IMR-90 (cell line): ENCODE measurements around the gene RIMS4. TPM values are rescaled to one million over a fixed set of nuclear protein-coding genes. Genes with fewer than 3 reads are reported as not detected.

ENCODE experiments used
- ATAC-seq: fragments of 200-7000 bp; cut with Tn5 transposase; 2 replicates; pipeline ENCODE4 v1.9.1; 2020; ENCODE audit warnings: low read depth, mild to moderate bottlenecking, moderate library complexity
- BruUV-seq: library from RNA; stranded (reverse); fragments of 400-500 nt; replicated peaks from 2 replicates; lab custom pipeline; 2021; lab: Mats Ljungman, UMichigan
- CTCF ChIA-PET: fragments of 300-600 bp; formaldehyde crosslinking; extraction: SDS; loops from one replicate; lab custom pipeline; 2021; ENCODE audit warnings: antibody characterized with exemption; lab: Yijun Ruan, JAX
- POLR2A ChIA-PET: fragments of 300-600 bp; sonication (Branson Sonifier 250); formaldehyde crosslinking; loops from one replicate; lab custom pipeline; 2022; ENCODE audit warnings: antibody characterized with exemption; ENCODE audit not compliant: unreplicated experiment; lab: Charles Lee
- DNase-seq: peaks from one replicate; pipeline ENCODE4 v3.0.0; 2013
- H2AFZ ChIP-seq: replicated peaks from 2 replicates; pipeline ENCODE3; 2013; ENCODE audit warnings: low read length, mild to moderate bottlenecking; ENCODE audit not compliant: poor library complexity
- H2AK5ac ChIP-seq: 2 replicates; pipeline ENCODE4 v1.6.1; 2013; ENCODE audit warnings: low read depth, low read length, inconsistent platforms
- H2AK9ac ChIP-seq: replicated peaks from 2 replicates; pipeline ENCODE3; 2013; ENCODE audit warnings: mild to moderate bottlenecking, low read depth, low read length, moderate library complexity; ENCODE audit not compliant: poor library complexity
- H2BK120ac ChIP-seq: 2 replicates; pipeline ENCODE4 v1.6.1; 2013; ENCODE audit warnings: low read depth, low read length, inconsistent platforms
- H2BK15ac ChIP-seq: 3 replicates; pipeline ENCODE4 v1.6.1; 2013; ENCODE audit warnings: low read depth, low read length, inconsistent platforms
- H2BK20ac ChIP-seq: 2 replicates; pipeline ENCODE4 v1.6.1; 2013; ENCODE audit warnings: low read depth, mild to moderate bottlenecking, inconsistent platforms, low read length, moderate library complexity
- H2BK5ac ChIP-seq: 2 replicates; pipeline ENCODE4 v1.6.1; 2013; ENCODE audit warnings: mild to moderate bottlenecking, low read depth, low read length, inconsistent platforms; ENCODE audit not compliant: poor library complexity, severe bottlenecking
- H3K14ac ChIP-seq: replicated peaks from 2 replicates; pipeline ENCODE4 v1.6.1; 2013; ENCODE audit warnings: low read depth, low read length, inconsistent platforms
- H3K18ac ChIP-seq: 2 replicates; pipeline ENCODE4 v1.6.1; 2013; ENCODE audit warnings: low read depth, low read length, control low read depth
- H3K23ac ChIP-seq: 2 replicates; pipeline ENCODE4 v1.6.1; 2013; ENCODE audit warnings: low read depth, low read length, inconsistent platforms
- H3K27ac ChIP-seq: 2 replicates; pipeline ENCODE4 v1.5.1; 2013; ENCODE audit warnings: mild to moderate bottlenecking, control low read depth, low read length; ENCODE audit not compliant: insufficient read depth
- H3K27me3 ChIP-seq: 2 replicates; pipeline ENCODE4 v1.6.1; 2013; ENCODE audit warnings: low read length; ENCODE audit not compliant: control insufficient read depth, insufficient read depth
- H3K36me3 ChIP-seq: 2 replicates; pipeline ENCODE4 v1.6.1; 2013; ENCODE audit warnings: low read length, mixed read lengths; ENCODE audit not compliant: control insufficient read depth, insufficient read depth
- H3K4ac ChIP-seq: 2 replicates; pipeline ENCODE4 v1.6.1; 2013; ENCODE audit warnings: low read depth, low read length, inconsistent platforms
- H3K4me1 ChIP-seq: 2 replicates; pipeline ENCODE4 v1.6.1; 2013; ENCODE audit warnings: low read length, mixed read lengths; ENCODE audit not compliant: control insufficient read depth, insufficient read depth
- H3K4me2 ChIP-seq: 2 replicates; pipeline ENCODE4 v1.6.1; 2013; ENCODE audit warnings: low read depth, mild to moderate bottlenecking, control low read depth, low read length, moderate library complexity
- H3K4me3 ChIP-seq: 2 replicates; pipeline ENCODE4 v1.5.1; 2013; ENCODE audit warnings: low read depth, mild to moderate bottlenecking, control low read depth, low read length, moderate library complexity; ENCODE audit not compliant: insufficient read depth
- H3K56ac ChIP-seq: 2 replicates; pipeline ENCODE4 v1.6.1; 2013; ENCODE audit warnings: low read length, inconsistent platforms; ENCODE audit not compliant: insufficient read depth; ENCODE audit errors: extremely low read depth
- H3K79me1 ChIP-seq, 2 experiments: 2 replicates each; pipeline ENCODE4 v1.6.1; 2013; ENCODE audit warnings: low read length in 2 of 2, inconsistent platforms in 1 of 2, low read depth in 1 of 2
- H3K9ac ChIP-seq: 2 replicates; pipeline ENCODE4 v1.6.1; 2013; ENCODE audit warnings: low read depth, low read length, control low read depth
- H3K9me1 ChIP-seq: 2 replicates; pipeline ENCODE4 v1.6.1; 2013; ENCODE audit warnings: low read length, inconsistent platforms; ENCODE audit not compliant: insufficient read depth
- H3K9me3 ChIP-seq: 2 replicates; pipeline ENCODE4 v1.6.1; 2013; ENCODE audit warnings: low read length; ENCODE audit not compliant: control insufficient read depth, insufficient read depth
- H4K20me1 ChIP-seq: 2 replicates; pipeline ENCODE4 v1.6.1; 2013; ENCODE audit warnings: low read length, inconsistent platforms; ENCODE audit not compliant: insufficient read depth
- H4K5ac ChIP-seq: 2 replicates; pipeline ENCODE4 v1.6.1; 2013; ENCODE audit warnings: mild to moderate bottlenecking, low read depth, low read length, control low read depth
- H4K8ac ChIP-seq, 2 experiments: 2 replicates each; pipeline ENCODE4 v1.6.1; 2013; ENCODE audit warnings: low read depth in 2 of 2, low read length in 2 of 2, control low read depth in 1 of 2, inconsistent platforms in 1 of 2
- H4K91ac ChIP-seq: 2 replicates; pipeline ENCODE4 v1.6.1; 2013; ENCODE audit warnings: low read depth, low read length, inconsistent platforms; ENCODE audit not compliant: insufficient read depth
- CEBPB ChIP-seq: IDR thresholded peaks from 2 replicates; pipeline ENCODE4 v1.6.1; 2012; ENCODE audit warnings: low read depth, low read length, improper control_type of control experiment
- RFX5 ChIP-seq: IDR thresholded peaks from 2 replicates; pipeline ENCODE4 v1.8.0; 2012; ENCODE audit warnings: low read depth, mild to moderate bottlenecking, low read length, moderate library complexity
- SMC3 ChIP-seq: fragments of 150-350 bp; IDR thresholded peaks from 2 replicates; pipeline ENCODE4 v1.6.1; 2016; ENCODE audit warnings: low read depth, mild to moderate bottlenecking, antibody characterized with exemption, low read length, moderate library complexity
- WGBS, 2 experiments: methylation state at CpG; one replicate each; pipeline versions ENCODE4 v1.1.5 to v1.1.7; 2013; ENCODE audit warnings: missing lambda C conversion rate in 2 of 2; ENCODE audit not compliant: insufficient read length in 1 of 2; ENCODE audit errors: extremely low coverage in 2 of 2; 5-methylcytosine and 5-hydroxymethylcytosine counted together
- dilution Hi-C: fragments of 300-500 bp; cut with HindIII; formaldehyde crosslinking; loops from one replicate; pipeline ENCODE4 v1.14.3; 2018; ENCODE audit warnings: low sequenced_read_pairs; ENCODE audit not compliant: unreplicated experiment
- in situ Hi-C: fragments of 300-500 bp; cut with MboI; formaldehyde crosslinking; loops from 3 replicates; pipeline ENCODE4 v1.14.3; 2019; ENCODE audit warnings: low sequenced_read_pairs, inconsistent platforms, mixed read lengths
- intact Hi-C: fragments of 100-400 bp; cut with micrococcal nuclease; formaldehyde crosslinking; loops from 2 replicates; pipeline ENCODE4 v1.10.0; 2022
- polyA plus RNA-seq, 3 experiments: library from polyadenylated mRNA; depleted of rRNA; stranded (reverse); fragments of >200 nt; gene quantifications; 2 replicates each; pipeline ENCODE4 v1.2.3, GENCODE V29; 2012; ENCODE audit warnings: low replicate concordance in 1 of 3
- total RNA-seq: library from RNA; depleted of rRNA; stranded (reverse); fragments of >200 nt; gene quantifications from 2 replicates; pipeline ENCODE4 v1.2.3, GENCODE V29; 2012
- TF ChIP-seq, protein P1 (sequence below): fragments of 150-350 bp; IDR thresholded peaks from 2 replicates; pipeline ENCODE4 v1.6.1; 2016; ENCODE audit warnings: low read depth, mild to moderate bottlenecking, low read length, moderate library complexity, borderline replicate concordance
- TF ChIP-seq, protein P2 (sequence below): fragments of 150-350 bp; IDR thresholded peaks from 2 replicates; pipeline ENCODE4 v1.6.1; 2017; ENCODE audit warnings: mild to moderate bottlenecking, antibody characterized with exemption, low read length, low read depth

RIMS4 gene
- total and polyA plus RNA-seq, 2 of the 4 experiments (the other 2 are of a cell fraction) = not detected

GRCh38 chr20:44788706-44789456 is 21.5 kb downstream of the RIMS4 start:
- Histone ChIP-seq H3K14ac (no peak overlapping the region), H3K56ac (no peak overlapping the region), H2AK9ac (no peak overlapping the region), H3K27me3 (peaks cover 8% of the 10 kb centered on the region), H2BK20ac (no peak overlapping the region), H3K4me2 (no peak overlapping the region), H4K5ac (no peak overlapping the region), H4K91ac (no peak overlapping the region), H2BK5ac (no peak overlapping the region), H3K9me1 (no peaks in the 10 kb centered on the region), H2BK15ac (no peak overlapping the region), H4K20me1 (no peaks in the 10 kb centered on the region), H3K23ac (no peak overlapping the region), H3K18ac (no peak overlapping the region), H2BK120ac (no peak overlapping the region), H2AK5ac (no peak overlapping the region), H2AFZ (no peak overlapping the region), H3K4me3 (no peak overlapping the region), H3K4ac (no peak overlapping the region), H3K9ac (no peak overlapping the region), H3K9me3 (no peaks in the 10 kb centered on the region), H3K79me1 (no peaks in the 10 kb centered on the region), H4K8ac (no peak overlapping the region), H3K27ac (no peak overlapping the region), H3K36me3 (no peaks in the 10 kb centered on the region), H3K4me1 (no peaks in the 10 kb centered on the region)
- no CpG with 5 or more reads among the region's 10 CpGs for WGBS, 2 experiments
- in situ Hi-C loops (no loop called here), dilution Hi-C loops (no loop called here), intact Hi-C loops (no loop called here)
- ChIA-PET CTCF (no interaction called here), POLR2A (no interaction called here)
- TF ChIP-seq, protein P1, sequence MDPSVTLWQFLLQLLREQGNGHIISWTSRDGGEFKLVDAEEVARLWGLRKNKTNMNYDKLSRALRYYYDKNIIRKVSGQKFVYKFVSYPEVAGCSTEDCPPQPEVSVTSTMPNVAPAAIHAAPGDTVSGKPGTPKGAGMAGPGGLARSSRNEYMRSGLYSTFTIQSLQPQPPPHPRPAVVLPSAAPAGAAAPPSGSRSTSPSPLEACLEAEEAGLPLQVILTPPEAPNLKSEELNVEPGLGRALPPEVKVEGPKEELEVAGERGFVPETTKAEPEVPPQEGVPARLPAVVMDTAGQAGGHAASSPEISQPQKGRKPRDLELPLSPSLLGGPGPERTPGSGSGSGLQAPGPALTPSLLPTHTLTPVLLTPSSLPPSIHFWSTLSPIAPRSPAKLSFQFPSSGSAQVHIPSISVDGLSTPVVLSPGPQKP = no peak
- no peak for TF ChIP-seq RFX5
- no peak for TF ChIP-seq SMC3
- TF ChIP-seq, protein P2, sequence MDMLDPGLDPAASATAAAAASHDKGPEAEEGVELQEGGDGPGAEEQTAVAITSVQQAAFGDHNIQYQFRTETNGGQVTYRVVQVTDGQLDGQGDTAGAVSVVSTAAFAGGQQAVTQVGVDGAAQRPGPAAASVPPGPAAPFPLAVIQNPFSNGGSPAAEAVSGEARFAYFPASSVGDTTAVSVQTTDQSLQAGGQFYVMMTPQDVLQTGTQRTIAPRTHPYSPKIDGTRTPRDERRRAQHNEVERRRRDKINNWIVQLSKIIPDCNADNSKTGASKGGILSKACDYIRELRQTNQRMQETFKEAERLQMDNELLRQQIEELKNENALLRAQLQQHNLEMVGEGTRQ = no peak
- TF ChIP-seq CEBPB = no peak
- ATAC-seq (no peak), DNase-seq (no peak)
- BruUV-seq = no TSS peak
